Esophagus muscularis mucosa (tissue), 3 donors: ENCODE data around the gene FXYD5.

ENCODE experiments used
- POLR2A ChIP-seq: fragments of 450-650 bp; IDR thresholded peaks from one replicate; pipeline ENCODE4 v1.6.1; 2017; ENCODE audit warnings: antibody characterized with exemption, moderate library complexity, mild to moderate bottlenecking, low read depth
- TF ChIP-seq, protein P1 (sequence below), 3 experiments: fragments of 200-600 bp in 2 of 3; fragments of 450-650 bp in 1 of 3; sonication (generic) in 2 of 3; IDR thresholded peaks; one replicate each; pipeline ENCODE4 v1.5.1; 2017 to 2019; ENCODE audit warnings: antibody characterized with exemption in 3 of 3, mild to moderate bottlenecking in 2 of 3, moderate library complexity in 1 of 3

DNA sequence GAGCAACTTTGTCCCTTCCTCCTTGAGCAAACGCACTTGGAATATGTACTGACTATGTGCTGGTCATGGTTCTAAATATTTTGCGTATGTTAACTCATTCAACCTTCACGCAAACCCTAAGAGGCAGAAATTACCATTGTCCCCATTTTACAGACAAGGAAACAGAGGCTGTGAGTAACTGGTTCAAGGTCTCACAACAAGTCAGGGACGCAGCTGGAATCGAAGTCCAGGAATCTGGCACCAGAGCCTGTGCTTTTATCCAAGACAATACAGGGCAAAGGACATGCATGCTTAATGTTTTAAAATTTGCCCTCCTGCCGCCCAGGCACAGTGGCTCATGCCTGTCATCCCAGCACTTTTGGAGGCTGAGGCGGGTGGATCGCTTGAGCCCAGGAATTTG, 5.1 kb downstream of the FXYD5 start:
- TF ChIP-seq, protein P1, sequence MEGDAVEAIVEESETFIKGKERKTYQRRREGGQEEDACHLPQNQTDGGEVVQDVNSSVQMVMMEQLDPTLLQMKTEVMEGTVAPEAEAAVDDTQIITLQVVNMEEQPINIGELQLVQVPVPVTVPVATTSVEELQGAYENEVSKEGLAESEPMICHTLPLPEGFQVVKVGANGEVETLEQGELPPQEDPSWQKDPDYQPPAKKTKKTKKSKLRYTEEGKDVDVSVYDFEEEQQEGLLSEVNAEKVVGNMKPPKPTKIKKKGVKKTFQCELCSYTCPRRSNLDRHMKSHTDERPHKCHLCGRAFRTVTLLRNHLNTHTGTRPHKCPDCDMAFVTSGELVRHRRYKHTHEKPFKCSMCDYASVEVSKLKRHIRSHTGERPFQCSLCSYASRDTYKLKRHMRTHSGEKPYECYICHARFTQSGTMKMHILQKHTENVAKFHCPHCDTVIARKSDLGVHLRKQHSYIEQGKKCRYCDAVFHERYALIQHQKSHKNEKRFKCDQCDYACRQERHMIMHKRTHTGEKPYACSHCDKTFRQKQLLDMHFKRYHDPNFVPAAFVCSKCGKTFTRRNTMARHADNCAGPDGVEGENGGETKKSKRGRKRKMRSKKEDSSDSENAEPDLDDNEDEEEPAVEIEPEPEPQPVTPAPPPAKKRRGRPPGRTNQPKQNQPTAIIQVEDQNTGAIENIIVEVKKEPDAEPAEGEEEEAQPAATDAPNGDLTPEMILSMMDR (IDR thresholded peaks at IDR 0.05), result no peak
- no peak for TF ChIP-seq POLR2A
